GM18868 (cell line): ENCODE results near the gene PTPRZ1.

Experiments used
- ATAC-seq: cut with Tn5 transposase; IDR thresholded peaks from one replicate; pipeline ENCODE4 v1.9.1; 2021; ENCODE audit warnings: mild to moderate bottlenecking, moderate library complexity; ENCODE audit not compliant: unreplicated experiment

The PTPRZ1 gene

GRCh38 chr7:122038904-122039303 lies 165.9 kb downstream of the PTPRZ1 start:
- peak; percentile 42 for ATAC-seq

DNA sequence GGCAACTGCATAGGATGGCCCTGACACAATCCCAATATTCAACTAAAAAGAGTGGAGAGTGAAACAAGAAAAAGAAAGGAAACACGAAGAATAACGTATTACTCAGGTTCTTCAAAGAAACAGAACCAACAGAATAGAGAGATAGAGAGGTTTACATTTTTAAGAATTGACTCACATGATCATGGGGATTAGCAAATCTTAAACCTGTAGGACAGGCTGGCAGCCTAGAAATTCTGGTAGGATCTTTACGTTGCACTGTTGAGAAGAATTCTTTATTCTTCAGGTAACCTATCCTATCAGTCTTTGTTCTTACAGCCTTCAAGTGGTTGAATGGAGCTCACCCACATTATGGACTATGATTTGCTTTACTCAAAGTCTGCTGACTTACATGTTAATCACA lies 167.2 kb downstream of the PTPRZ1 start:
- no peak for ATAC-seq

GRCh38 chr7:122046402-122046801 lies 173.4 kb downstream of the PTPRZ1 start:
- no peak for ATAC-seq

DNA sequence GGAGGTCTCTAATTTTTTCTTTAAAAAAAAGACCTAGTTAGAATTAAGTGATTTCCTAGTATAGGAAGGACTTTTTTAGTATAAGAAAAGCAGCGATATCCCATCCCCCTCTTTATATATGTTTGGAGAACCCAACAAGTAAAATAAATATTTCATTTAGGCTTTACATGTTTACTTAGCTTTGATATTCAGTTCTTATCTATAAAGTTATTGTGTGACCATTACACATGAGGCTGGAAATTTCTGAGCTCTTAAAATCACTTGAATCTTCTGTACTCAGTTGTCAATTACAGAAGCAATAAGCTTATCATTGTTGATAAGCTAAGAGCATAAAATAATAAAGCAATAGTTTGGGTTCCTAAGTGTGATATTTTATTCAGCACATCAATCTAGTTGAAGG lies 181.4 kb downstream of the PTPRZ1 start:
- no peak for ATAC-seq

- no peak for ATAC-seq
Observed at GRCh38 chr7:122055073-122055472, 182.1 kb downstream of the PTPRZ1 start.

- no peak for ATAC-seq
Observed at GRCh38 chr7:122056977-122057376, 184.0 kb downstream of the PTPRZ1 start.

- no peak for ATAC-seq
Observed at GRCh38 chr7:122059542-122059941, 186.6 kb downstream of the PTPRZ1 start.

- no peak for ATAC-seq
Observed at GRCh38 chr7:122063146-122063545, 190.2 kb downstream of the PTPRZ1 start.

GRCh38 chr7:122064971-122065370 lies 192.0 kb downstream of the PTPRZ1 start:
- ATAC-seq = no peak

DNA sequence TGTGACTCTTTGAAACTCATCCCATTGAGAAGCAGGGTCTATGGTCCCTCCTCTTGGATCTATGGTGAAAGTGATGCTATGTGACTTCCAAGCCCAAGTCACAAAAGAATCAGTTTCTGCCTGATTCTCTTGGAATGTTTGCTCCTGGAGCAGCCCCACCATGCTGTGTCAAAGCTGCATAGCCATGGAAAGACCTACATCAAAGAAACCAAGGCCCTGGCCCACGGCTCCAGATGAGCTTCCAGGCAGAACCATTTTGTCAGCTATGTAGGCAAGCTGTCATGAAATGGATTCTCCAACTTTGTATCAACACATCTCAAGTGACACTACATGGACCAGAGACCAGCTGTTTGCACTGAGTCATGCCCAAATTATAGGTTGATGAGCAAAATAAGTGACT lies 194.1 kb downstream of the PTPRZ1 start:
- ATAC-seq = no peak

DNA sequence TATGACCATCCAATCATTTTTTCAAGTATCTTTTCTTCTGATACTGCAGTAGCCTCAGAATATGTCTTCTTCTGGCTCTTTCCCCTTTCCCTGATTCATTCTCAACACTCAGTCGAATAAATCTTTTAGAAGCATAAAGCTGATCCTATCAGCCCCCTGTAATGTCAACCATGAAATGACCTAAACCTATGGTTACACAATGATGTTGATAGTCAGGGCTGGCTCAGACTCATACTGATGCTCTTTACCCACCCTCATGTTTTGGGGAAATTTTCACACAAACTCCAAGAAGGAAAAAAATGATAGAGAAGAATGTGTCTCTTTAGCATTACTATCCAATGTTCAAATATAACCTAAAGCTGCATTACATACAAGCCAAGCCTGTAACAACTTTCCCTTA lies 195.1 kb downstream of the PTPRZ1 start:
- no peak for ATAC-seq

- ATAC-seq = no peak
Observed at GRCh38 chr7:122068999-122069398, 196.0 kb downstream of the PTPRZ1 start.

DNA sequence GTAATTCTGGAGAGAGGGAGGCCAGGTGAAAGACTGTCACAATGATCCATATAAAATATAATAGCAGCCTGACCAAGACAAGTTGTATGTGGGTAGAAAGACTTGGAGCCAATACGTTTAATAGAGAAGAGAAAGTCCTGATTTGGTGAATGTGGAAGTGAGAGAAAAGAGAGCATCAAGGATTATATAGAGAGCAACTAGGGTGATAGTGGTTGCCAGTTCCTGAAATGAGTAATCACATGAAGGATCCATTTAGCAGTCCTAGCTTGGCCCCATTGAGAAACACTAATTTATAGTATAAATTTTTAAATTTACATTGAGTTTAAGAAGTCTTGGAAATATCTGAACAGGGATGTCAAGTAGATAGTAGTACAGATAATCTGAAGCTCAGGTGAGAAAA lies 197.1 kb downstream of the PTPRZ1 start:
- no peak for ATAC-seq

- no peak for ATAC-seq
Observed at GRCh38 chr7:122070834-122071233, 197.9 kb downstream of the PTPRZ1 start.

GRCh38 chr7:122072272-122072671 lies 199.3 kb downstream of the PTPRZ1 start:
- ATAC-seq = no peak

GRCh38 chr7:122072924-122073599 lies 200.1 kb downstream of the PTPRZ1 start:
- ATAC-seq = no peak

GRCh38 chr7:122073635-122074034 lies 200.7 kb downstream of the PTPRZ1 start:
- no peak for ATAC-seq

DNA sequence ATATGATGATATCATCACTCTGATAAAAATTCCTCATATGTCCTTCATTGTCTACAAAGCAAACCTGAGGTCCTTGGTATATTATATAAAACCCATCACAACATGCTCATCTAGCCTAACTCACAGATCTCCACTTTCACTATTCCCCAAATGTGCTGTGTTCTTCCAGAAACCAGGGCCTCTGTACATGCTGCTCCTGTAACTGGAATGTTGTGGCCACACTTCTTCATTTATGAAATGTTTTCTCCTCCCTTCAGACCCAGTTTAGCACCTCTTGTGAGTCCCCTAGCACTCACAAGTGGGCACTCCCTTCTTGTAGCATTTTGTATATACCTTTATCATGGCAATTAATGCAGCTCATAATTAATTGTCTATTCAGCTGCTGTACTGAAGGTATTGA lies 209.2 kb downstream of the PTPRZ1 start:
- ATAC-seq = no peak

DNA sequence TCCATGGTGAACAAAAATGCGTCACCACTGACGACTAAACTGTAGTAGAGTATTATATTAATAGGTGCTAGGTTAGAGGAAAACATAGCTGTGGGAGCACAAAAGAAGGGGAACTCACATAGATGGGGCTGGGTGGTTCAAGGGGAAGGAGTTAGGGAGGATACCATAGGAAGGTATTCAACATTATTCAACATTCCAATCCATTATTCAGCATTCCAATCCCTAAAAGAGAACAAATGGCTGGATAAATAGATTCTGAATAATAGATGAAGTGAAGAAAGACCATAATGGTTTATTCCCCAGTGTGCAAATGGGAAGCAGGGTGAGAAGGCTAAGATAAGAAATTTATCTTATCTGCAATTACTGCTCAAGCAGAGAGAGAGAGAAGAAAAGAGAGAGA lies 209.7 kb downstream of the PTPRZ1 start:
- no peak for ATAC-seq

DNA sequence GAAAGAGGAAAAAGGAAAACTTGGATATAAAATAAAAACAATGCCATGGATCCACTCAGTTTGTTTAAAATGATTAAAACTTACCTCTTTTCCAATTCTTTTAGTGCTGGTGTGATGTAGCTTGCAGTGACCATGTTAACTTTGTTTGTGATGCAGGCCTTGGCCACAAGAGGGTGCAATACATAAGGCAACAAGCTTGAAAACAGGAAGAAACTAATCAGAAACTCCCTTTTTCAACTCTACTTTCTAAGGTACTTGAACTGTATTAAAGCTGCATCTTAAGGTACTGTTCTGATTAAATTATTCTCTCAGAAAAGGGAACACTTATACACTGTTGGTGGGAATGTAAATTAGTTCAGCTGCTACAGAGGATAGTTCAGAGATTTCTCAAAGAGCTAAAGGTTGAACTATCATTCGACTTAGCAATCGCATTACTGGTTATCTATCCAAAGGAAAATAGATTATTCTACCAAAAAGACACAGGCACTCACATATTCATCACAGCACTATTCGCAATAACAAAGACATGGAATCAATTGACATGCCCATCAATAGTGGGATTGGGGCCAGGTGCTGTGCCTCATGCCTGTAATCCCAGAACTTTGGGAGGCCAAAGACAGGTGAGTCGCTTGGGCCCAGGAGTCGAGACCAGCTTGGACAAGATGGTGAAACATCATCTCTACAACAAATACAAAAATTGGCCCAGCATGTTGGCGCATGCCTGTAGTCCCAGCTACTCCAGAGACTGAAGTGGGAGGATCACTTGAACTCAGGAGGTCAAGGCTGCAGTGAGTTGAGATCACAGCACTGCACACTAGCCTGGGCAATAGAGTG lies 220.2 kb downstream of the PTPRZ1 start:
- peak; percentile 97 for ATAC-seq

GRCh38 chr7:122094549-122094948 lies 221.6 kb downstream of the PTPRZ1 start:
- ATAC-seq = no peak

GRCh38 chr7:122095642-122096041 lies 222.7 kb downstream of the PTPRZ1 start:
- no peak for ATAC-seq
